GM12801 (cell line): ENCODE measurements around the gene KIAA0513.

Experiments
- TF ChIP-seq, protein P1 (sequence below): IDR thresholded peaks from one replicate; pipeline ENCODE4 v1.5.1; 2011; ENCODE audit warnings: control low read depth; ENCODE audit not compliant: insufficient read length; ENCODE audit errors: extremely low read depth

The KIAA0513 gene

DNA sequence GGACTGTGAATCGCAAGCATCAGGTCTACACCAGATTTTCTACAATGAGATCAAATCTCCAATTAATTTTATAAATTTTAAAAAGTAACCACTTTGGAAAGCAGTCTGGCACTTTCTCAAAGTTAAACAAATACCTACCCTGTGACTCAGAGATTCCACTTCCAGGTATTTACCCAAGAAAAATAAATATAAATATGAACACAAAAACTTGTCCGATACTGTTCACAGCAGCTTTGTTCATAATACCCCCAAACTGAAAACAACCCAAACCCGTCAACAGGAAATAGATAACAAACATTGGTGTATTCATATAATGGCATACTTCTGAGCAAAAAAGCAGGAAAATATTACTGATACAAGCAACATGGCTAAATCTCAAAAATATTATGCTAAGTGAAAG lies 28.4 kb upstream of the KIAA0513 start:
- TF ChIP-seq, protein P1, sequence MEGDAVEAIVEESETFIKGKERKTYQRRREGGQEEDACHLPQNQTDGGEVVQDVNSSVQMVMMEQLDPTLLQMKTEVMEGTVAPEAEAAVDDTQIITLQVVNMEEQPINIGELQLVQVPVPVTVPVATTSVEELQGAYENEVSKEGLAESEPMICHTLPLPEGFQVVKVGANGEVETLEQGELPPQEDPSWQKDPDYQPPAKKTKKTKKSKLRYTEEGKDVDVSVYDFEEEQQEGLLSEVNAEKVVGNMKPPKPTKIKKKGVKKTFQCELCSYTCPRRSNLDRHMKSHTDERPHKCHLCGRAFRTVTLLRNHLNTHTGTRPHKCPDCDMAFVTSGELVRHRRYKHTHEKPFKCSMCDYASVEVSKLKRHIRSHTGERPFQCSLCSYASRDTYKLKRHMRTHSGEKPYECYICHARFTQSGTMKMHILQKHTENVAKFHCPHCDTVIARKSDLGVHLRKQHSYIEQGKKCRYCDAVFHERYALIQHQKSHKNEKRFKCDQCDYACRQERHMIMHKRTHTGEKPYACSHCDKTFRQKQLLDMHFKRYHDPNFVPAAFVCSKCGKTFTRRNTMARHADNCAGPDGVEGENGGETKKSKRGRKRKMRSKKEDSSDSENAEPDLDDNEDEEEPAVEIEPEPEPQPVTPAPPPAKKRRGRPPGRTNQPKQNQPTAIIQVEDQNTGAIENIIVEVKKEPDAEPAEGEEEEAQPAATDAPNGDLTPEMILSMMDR: no peak

DNA sequence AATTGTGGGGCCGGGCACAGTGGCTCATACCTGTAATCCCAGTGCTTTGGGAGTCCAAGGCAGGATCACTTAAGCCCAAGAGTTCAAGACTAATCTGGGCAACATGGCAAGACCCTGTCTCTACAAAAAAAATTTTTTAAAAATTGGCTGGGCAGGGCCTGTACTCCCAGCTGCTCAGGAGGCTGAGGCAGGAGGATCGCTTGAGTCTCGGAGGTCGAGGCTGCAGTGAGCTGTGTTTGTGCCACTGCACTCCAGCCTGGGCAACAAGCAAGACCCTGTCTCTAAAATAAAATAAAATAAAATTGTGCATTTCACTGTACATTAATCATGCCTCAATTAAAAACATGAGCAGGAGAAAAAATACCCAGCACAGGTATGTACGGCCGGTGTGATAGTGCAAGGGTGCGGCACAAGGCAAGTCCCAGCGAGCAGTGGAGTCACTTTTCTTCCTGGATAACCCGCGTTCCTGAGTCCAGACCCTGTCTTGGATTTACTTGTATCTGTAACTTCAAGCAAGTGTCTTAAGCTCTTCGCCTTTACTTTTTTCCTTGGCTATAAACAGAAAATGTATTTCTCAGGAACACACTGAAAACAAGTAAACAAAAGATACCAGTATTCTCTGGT lies 27.6 kb upstream of the KIAA0513 start:
- TF ChIP-seq, protein P1: no peak

DNA sequence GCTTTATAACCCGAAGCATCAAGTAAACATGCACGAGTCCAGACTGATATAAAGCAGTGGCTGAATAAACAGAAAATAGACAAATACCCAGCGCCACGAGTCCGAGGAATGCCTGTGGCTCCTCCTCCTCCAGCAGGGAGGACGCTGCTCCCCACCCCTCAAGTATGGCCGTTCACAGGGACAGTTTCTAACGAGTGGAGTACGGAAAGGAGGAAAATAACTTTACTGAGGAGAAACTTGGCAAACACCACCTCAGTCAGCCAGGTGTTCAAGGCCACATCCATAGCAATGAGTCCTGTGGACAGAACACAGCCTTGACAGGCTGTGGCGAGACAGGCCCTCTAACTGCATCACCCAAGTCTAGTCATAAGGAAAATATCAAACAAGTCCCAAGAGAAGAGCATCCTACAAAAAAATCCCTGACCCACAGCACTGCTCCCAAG lies 25.5 kb upstream of the KIAA0513 start:
- TF ChIP-seq, protein P1: no peak

DNA sequence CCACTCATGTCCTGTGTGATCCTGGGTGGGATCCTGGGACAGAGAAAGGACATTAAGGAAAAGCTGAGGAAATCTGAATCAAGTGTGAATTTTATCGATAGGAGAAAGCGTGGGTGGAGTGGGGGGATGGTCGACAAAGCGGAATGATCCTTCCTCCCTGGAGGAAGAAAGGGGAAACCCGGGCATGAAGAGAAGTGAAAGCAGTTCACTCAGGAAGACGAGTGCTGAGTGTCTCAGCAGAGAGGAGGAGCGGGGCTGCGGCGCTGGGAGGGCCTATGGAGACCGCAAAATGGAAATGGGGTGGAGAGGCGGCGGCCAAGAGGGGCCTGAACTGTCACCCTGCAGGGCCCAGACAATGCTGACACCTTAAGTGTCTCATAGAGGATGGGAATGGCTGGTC lies 25.0 kb upstream of the KIAA0513 start:
- TF ChIP-seq, protein P1: no peak

DNA sequence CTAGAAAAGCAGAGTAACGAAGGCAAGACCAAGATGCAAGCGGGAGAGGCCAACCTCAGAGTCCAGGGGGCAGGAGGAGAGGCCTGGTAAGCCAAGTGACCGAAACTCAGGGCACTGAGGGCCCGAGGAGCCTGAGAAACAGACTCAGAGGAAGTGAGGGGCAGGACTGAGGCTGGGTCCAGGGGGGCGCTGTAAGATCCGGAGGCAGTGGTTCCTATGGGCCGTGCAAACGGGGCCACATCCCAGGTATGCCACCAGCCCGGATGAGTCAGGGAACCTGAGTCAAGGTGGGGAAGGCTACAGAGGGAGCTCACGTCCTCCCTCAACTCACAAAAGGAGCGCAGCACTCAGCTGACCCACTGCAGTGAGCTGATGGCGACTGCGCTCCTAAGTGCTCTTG lies 24.5 kb upstream of the KIAA0513 start:
- TF ChIP-seq, protein P1: no peak

DNA sequence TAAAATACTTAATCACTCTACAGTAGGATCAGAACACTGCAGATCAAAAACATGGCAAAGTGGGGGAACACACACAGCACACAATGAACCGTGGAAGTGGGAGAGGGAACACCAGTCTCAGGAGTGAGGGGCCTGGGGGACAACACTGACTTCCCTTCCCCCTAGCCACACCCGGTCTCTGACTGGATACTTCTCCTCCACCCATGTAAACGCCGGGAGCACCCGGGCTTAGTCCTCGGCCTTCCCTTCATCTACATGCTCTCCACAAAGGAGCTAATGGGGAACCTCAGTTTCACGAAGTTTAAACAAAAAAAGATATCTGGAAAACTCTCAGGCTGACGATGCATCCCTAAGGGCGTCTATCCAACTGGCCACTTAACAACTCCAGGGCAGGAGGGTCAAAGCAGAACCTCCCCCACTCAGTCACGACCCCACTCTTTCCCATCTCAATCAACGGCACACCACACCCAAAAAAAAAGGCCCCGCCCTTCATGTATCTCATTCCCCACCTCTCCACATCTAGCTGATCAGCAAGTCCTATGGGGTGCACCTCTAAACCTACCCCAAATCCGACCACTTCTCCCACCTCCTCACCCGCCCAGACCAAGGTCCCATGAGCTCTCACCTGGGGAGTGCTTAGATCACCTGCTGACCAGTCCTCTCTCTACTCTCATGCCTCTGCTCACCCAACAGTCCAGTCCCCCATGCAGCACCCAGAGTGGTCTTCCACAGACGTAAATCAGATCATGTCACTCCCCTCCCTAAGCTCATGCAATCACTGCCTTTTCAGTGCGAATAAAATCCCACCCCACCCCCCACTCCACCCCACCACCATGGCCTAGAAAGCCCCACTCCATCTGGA lies 23.6 kb upstream of the KIAA0513 start:
- TF ChIP-seq, protein P1: no peak

DNA sequence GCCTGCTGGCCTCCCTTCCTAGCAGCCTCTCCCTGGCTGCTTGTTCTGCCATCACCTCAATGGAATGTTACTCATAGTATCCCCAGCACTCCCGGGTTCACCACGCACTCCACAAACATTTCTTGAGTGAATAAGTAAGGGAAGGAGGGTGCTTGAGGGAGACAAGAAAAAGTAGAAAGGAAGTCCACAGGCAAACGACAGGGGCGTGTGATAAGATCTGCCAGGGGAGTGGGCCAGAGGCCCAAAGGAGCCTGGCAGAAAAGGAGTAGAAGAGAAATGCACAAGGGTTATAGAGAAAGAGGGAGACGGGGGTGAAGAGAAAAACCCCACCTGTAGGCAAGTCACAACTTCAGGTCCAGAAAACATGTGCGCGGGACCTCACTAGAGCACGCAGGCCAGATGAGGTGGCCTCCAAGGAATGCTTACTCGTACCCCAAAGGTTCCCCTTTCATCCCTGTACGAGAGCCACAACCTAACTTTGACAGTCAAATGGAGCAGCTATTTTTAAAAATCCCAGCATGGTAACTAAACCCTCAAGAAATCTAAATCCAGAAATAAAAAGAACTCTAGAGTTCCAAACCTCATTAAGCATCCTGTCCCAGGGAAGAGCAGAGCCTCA lies 22.9 kb upstream of the KIAA0513 start:
- TF ChIP-seq, protein P1: no peak
